K562 (cell line): ENCODE measurements around the gene YTHDF1. TPM values are rescaled to one million over a fixed set of nuclear protein-coding genes. Genes with fewer than 3 reads are reported as not detected.

Source experiments
- ATAC-seq: fragments of 200-7000 bp; cut with Tn5 transposase; 3 replicates; pipeline ENCODE4 v1.9.1; 2020; ENCODE audit warnings: moderate library complexity
- BruUV-seq: library from RNA; stranded (reverse); fragments of 400-500 nt; replicated peaks from 2 replicates; lab custom pipeline; 2021; lab: Mats Ljungman, UMichigan
- CTCF ChIA-PET: fragments of 300-600 bp; formaldehyde crosslinking; extraction: SDS; loops from one replicate; lab custom pipeline; 2021; ENCODE audit warnings: low intra/inter-chr PET ratio; lab: Yijun Ruan, JAX
- POLR2A ChIA-PET: fragments of 300-600, 350-650 bp; sonication (Branson Sonifier 250); formaldehyde crosslinking; extraction: SDS; loops from one replicate; lab custom pipeline; 2021; ENCODE audit warnings: antibody characterized with exemption, inconsistent platforms; lab: Yijun Ruan, JAX
- DNase-seq, 4 experiments: peaks; one replicate each; pipeline versions ENCODE4 v3.0.0 to v3.0.0-alpha.2; 2011 to 2018; ENCODE audit warnings: low spot score in 3 of 4, mixed read lengths in 3 of 4; ENCODE audit errors: extremely low read depth in 1 of 4
- FAIRE-seq: peaks from 2 replicates; lab custom pipeline; 2011; peaks lifted over from hg19 to GRCh38; lab: Jason Lieb, UNC
- H2AFZ ChIP-seq: 2 replicates; pipeline ENCODE4 v1.6.0; 2011; ENCODE audit warnings: low read depth, low read length, control low read depth, inconsistent platforms
- H3K27ac ChIP-seq: fragments of 200-600 bp; 3 replicates; pipeline ENCODE4 v1.8.0; 2011; ENCODE audit warnings: low read depth, mild to moderate bottlenecking, control low read depth, inconsistent platforms, low read length, moderate library complexity, mixed read lengths; ENCODE audit errors: extremely low read depth
- H3K27me3 ChIP-seq, 2 experiments: fragments of 300-600 bp in 1 of 2; 2 replicates in 1 of 2; 3 replicates in 1 of 2; pipeline versions ENCODE4 v1.6.0 to v1.8.0; 2011; ENCODE audit warnings: inconsistent platforms in 2 of 2, low read length in 2 of 2, mild to moderate bottlenecking in 1 of 2, mixed read lengths in 1 of 2, moderate library complexity in 1 of 2; ENCODE audit not compliant: control insufficient read depth in 2 of 2, insufficient read depth in 2 of 2
- H3K36me3 ChIP-seq: fragments of 300-600 bp; 3 replicates; pipeline ENCODE4 v1.8.0; 2011; ENCODE audit warnings: mild to moderate bottlenecking, low read length, inconsistent platforms; ENCODE audit not compliant: control insufficient read depth, insufficient read depth
- H3K4me1 ChIP-seq, 2 experiments: fragments of 200-600 bp in 1 of 2; replicated peaks in 1 of 2; 2 replicates in 1 of 2; 3 replicates in 1 of 2; pipeline versions ENCODE4 v1.5.1 to v1.8.0; 2011; ENCODE audit warnings: inconsistent platforms in 2 of 2, low read length in 2 of 2, mild to moderate bottlenecking in 1 of 2, mixed read lengths in 1 of 2, moderate library complexity in 1 of 2; ENCODE audit not compliant: control insufficient read depth in 2 of 2, insufficient read depth in 2 of 2
- H3K4me2 ChIP-seq: 2 replicates; pipeline ENCODE4 v1.6.1; 2011; ENCODE audit warnings: low read length, control low read depth, inconsistent platforms, mixed read lengths; ENCODE audit not compliant: insufficient read depth
- H3K4me3 ChIP-seq: fragments of 200-600 bp; sonication (generic), shearing (Covaris generic); 2 replicates; pipeline ENCODE4 v1.5.1; 2016; ENCODE audit warnings: control low read depth, inconsistent platforms
- H3K79me2 ChIP-seq: fragments of 200-600 bp; 3 replicates; pipeline ENCODE4 v1.8.0; 2011; ENCODE audit warnings: low read length, inconsistent platforms; ENCODE audit not compliant: control insufficient read depth, insufficient read depth
- H3K9ac ChIP-seq, 2 experiments: 2 replicates each; pipeline versions ENCODE4 v1.6.0 to v1.6.1; 2011; ENCODE audit warnings: low read depth in 2 of 2, low read length in 2 of 2, control low read depth in 1 of 2, inconsistent platforms in 1 of 2, mild to moderate bottlenecking in 1 of 2, mixed read lengths in 1 of 2; ENCODE audit not compliant: insufficient read depth in 1 of 2
- H3K9me1 ChIP-seq: one replicate; pipeline ENCODE4 v1.6.0; 2011; ENCODE audit warnings: inconsistent platforms, mild to moderate bottlenecking, low read length, moderate library complexity; ENCODE audit not compliant: control insufficient read depth, insufficient read depth
- H3K9me3 ChIP-seq: replicated peaks from 2 replicates; pipeline ENCODE4 v1.5.1; 2011; ENCODE audit warnings: low read depth, low read length, inconsistent platforms; ENCODE audit not compliant: control insufficient read depth, insufficient read depth
- H4K20me1 ChIP-seq: replicated peaks from 2 replicates; pipeline ENCODE4 v1.6.1; 2011; ENCODE audit warnings: low read length, inconsistent platforms, mixed read lengths; ENCODE audit not compliant: control insufficient read depth, insufficient read depth
- CTCF ChIP-seq, 3 experiments: IDR thresholded peaks in 2 of 3; conservative IDR thresholded peaks in 1 of 3; 2 replicates each; pipeline ENCODE4 v1.5.1; 2011 to 2012; ENCODE audit warnings: low read length in 3 of 3, mild to moderate bottlenecking in 3 of 3, control low read depth in 2 of 3, improper control_type of control experiment in 1 of 3, inconsistent platforms in 1 of 3, low read depth in 1 of 3, mixed read lengths in 1 of 3, moderate library complexity in 1 of 3; ENCODE audit not compliant: insufficient read depth in 2 of 3
- FOXM1 ChIP-seq, 2 experiments: fragments of 450-650 bp in 1 of 2; sonication (generic) in 1 of 2; formaldehyde crosslinking in 1 of 2; IDR thresholded peaks; 2 replicates each; pipeline versions ENCODE4 v1.6.1 to v1.9.0; 2017 to 2022; ENCODE audit warnings: low read depth in 2 of 2, mild to moderate bottlenecking in 2 of 2, missing genetic modification reagents in 1 of 2, moderate library complexity in 1 of 2
- WGBS: fragments of 100-300 bp; shearing (Covaris generic); methylation state at CpG from one replicate; pipeline ENCODE4 v1.1.6; 2016; ENCODE audit warnings: low coverage, mixed read lengths; ENCODE audit not compliant: insufficient coverage; ENCODE audit errors: missing lambda C conversion rate; 5-methylcytosine and 5-hydroxymethylcytosine counted together
- in situ Hi-C: fragments of 300-500 bp; cut with MboI; formaldehyde crosslinking; loops from 4 replicates; pipeline ENCODE4 v1.15.0; 2018; ENCODE audit warnings: inconsistent platforms, mixed read lengths
- intact Hi-C: fragments of 100-400 bp; cut with micrococcal nuclease; formaldehyde crosslinking; loops from 2 replicates; pipeline ENCODE4 v1.14.2; 2022
- polyA plus RNA-seq, 8 experiments: library from polyadenylated mRNA; depleted of rRNA in 4 of 8; stranded (reverse) in 5 of 8; unstranded in 3 of 8; fragments of >200 nt; fragmentation: Nextera tagmentation in 2 of 8; fragmentation: Illumina TruSeq in 1 of 8; extraction: Ambion mirVana in 2 of 8; extraction: Trizol in 1 of 8; gene quantifications; 2 replicates each; pipeline versions ENCODE4 v1.2.1 to v1.2.3, GENCODE V29; 2011 to 2014; ENCODE audit warnings: inconsistent platforms in 1 of 8, missing spikeins in 1 of 8
- total RNA-seq, 7 experiments: library from RNA; depleted of rRNA in 6 of 7; stranded (reverse); fragments of >200 nt in 6 of 7; fragmentation: Illumina TruSeq in 2 of 7; extraction: Trizol in 2 of 7; gene quantifications; 2 replicates each; pipeline versions ENCODE4 v1.2.1 to v1.2.3, GENCODE V29; 2011 to 2021; ENCODE audit warnings: low replicate concordance in 1 of 7
- TF ChIP-seq, protein P1 (sequence below): sonication (generic); formaldehyde crosslinking; IDR thresholded peaks from 2 replicates; pipeline ENCODE4 v1.8.0; 2022; ENCODE audit warnings: missing genetic modification reagents, mild to moderate bottlenecking, borderline replicate concordance

The YTHDF1 gene
- total and polyA plus RNA-seq, 9 of the 15 experiments (the other 6 are each of a cell fraction or from before 2014, with no cell fraction given) = 10.1 to 42.4 (median 27.8) TPM

DNA sequence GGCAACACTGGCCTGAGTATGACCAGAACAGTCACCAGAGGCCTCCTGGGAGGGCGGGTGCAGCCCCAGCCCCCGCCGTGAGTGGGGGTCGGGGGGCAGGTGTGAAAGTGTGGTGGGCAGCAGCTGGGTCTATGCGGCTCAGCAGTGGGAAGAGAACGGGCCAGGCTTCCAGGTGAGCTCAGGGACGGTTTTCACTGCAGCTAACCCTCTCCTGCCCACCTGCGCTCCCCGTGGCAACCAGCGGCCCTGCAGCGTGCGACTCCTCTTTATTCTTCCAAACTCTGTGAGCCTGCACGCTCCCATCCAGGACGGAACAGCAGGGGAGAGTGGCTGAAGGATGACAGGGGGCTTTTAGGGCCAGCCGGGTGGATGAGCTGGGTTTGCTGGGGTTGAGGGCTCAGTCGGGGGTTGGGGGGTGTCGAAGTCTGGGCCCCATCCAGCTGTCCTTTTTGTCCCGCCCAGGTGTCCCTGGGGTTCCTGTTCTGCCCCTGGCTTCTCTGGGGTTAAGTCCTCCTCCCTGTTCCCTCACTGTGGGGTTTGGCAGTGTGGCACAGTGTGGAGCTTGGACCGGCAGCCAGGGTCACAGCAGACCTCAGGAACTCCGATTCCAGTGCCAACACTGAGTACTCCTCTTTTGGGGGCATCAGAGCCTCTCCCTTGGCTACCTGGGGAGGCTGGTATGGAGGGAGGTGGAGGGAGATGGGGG, 18.9 kb upstream of the YTHDF1 start:
- no peak for FAIRE-seq
- Histone ChIP-seq H3K27ac (no peak overlapping the region), H3K4me2 (no peak overlapping the region), H3K9me1 (no peaks in the 10 kb centered on the region), H4K20me1 (0 out of 2 replicates have a peak, but pooled peaks cover 2% of the 10 kb centered on the region), H3K27me3 (peaks cover 26 to 53% of the 10 kb centered on the region in 2 experiments; a peak in 4 of 5 replicates), H2AFZ (no peak overlapping the region), H3K79me2 (no peaks in the 10 kb centered on the region), H3K9me3 (no peaks in the 10 kb centered on the region), H3K4me3 (no peak overlapping the region), H3K4me1 (peaks cover 0 to 43% of the 10 kb centered on the region in 2 experiments; a peak in 3 of 5 replicates), H3K9ac (peak overlapping the region in 1 of 2 experiments; percentile 45; a peak in 1 of 4 replicates), H3K36me3 (no peaks in the 10 kb centered on the region)
- WGBS = 5% methylated on average over 19 of the region's 20 CpGs
- BruUV-seq = no TSS peak
- TF ChIP-seq CTCF (IDR thresholded peaks at IDR 0.05 in 2 of 3, conservative IDR thresholded peaks at IDR 0.05 in 1 of 3; ENCODE audit: insufficient read depth in 2 of 3, low read depth in 1 of 3, low read length in 3 of 3) = peak; percentile 53 to 64 (median 63); a peak in 5 of 6 replicates
- TF ChIP-seq, protein P1, sequence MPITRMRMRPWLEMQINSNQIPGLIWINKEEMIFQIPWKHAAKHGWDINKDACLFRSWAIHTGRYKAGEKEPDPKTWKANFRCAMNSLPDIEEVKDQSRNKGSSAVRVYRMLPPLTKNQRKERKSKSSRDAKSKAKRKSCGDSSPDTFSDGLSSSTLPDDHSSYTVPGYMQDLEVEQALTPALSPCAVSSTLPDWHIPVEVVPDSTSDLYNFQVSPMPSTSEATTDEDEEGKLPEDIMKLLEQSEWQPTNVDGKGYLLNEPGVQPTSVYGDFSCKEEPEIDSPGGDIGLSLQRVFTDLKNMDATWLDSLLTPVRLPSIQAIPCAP (CRISPR knock-in tag) = no peak
- no peak for TF ChIP-seq FOXM1 (IDR thresholded peaks at IDR 0.05; ENCODE audit: low read depth)
- no peak for TF ChIP-seq FOXM1 (CRISPR knock-in tag; IDR thresholded peaks at IDR 0.05; ENCODE audit: low read depth)
- DNase-seq = peak in 3 of 4 experiments; percentile 50 to 51 (median 50)
- CTCF ChIA-PET = no interaction called here
- POLR2A ChIA-PET = interaction anchor here (1.8 kb wide), 2 partner anchors 9 to 11 kb away, joined by 5 to 8 read pairs; no protein-coding TSS in a partner anchor
- peak; percentile 84 for ATAC-seq
- in situ Hi-C loops (no loop called here), intact Hi-C loops (no loop called here)
